IMR-90 (cell line): Measurements from ENCODE around the gene CLASRP. TPM values are rescaled to one million over a fixed set of nuclear protein-coding genes. Genes with fewer than 3 reads are reported as not detected.

Experiments
- ATAC-seq: fragments of 200-7000 bp; cut with Tn5 transposase; 2 replicates; pipeline ENCODE4 v1.9.1; 2020; ENCODE audit warnings: low read depth, mild to moderate bottlenecking, moderate library complexity
- BruUV-seq: library from RNA; stranded (reverse); fragments of 400-500 nt; replicated peaks from 2 replicates; lab custom pipeline; 2021; lab: Mats Ljungman, UMichigan
- CTCF ChIA-PET: fragments of 300-600 bp; formaldehyde crosslinking; extraction: SDS; loops from one replicate; lab custom pipeline; 2021; ENCODE audit warnings: antibody characterized with exemption; lab: Yijun Ruan, JAX
- POLR2A ChIA-PET: fragments of 300-600 bp; sonication (Branson Sonifier 250); formaldehyde crosslinking; loops from one replicate; lab custom pipeline; 2022; ENCODE audit warnings: antibody characterized with exemption; ENCODE audit not compliant: unreplicated experiment; lab: Charles Lee
- DNase-seq: peaks from one replicate; pipeline ENCODE4 v3.0.0; 2013
- H2AFZ ChIP-seq: replicated peaks from 2 replicates; pipeline ENCODE3; 2013; ENCODE audit warnings: low read length, mild to moderate bottlenecking; ENCODE audit not compliant: poor library complexity
- H2AK5ac ChIP-seq: 2 replicates; pipeline ENCODE4 v1.6.1; 2013; ENCODE audit warnings: low read depth, low read length, inconsistent platforms
- H2AK9ac ChIP-seq: replicated peaks from 2 replicates; pipeline ENCODE3; 2013; ENCODE audit warnings: mild to moderate bottlenecking, low read depth, low read length, moderate library complexity; ENCODE audit not compliant: poor library complexity
- H2BK120ac ChIP-seq: 2 replicates; pipeline ENCODE4 v1.6.1; 2013; ENCODE audit warnings: low read depth, low read length, inconsistent platforms
- H2BK15ac ChIP-seq: 3 replicates; pipeline ENCODE4 v1.6.1; 2013; ENCODE audit warnings: low read depth, low read length, inconsistent platforms
- H2BK20ac ChIP-seq: 2 replicates; pipeline ENCODE4 v1.6.1; 2013; ENCODE audit warnings: low read depth, mild to moderate bottlenecking, inconsistent platforms, low read length, moderate library complexity
- H2BK5ac ChIP-seq: 2 replicates; pipeline ENCODE4 v1.6.1; 2013; ENCODE audit warnings: mild to moderate bottlenecking, low read depth, low read length, inconsistent platforms; ENCODE audit not compliant: poor library complexity, severe bottlenecking
- H3K14ac ChIP-seq: replicated peaks from 2 replicates; pipeline ENCODE4 v1.6.1; 2013; ENCODE audit warnings: low read depth, low read length, inconsistent platforms
- H3K18ac ChIP-seq: 2 replicates; pipeline ENCODE4 v1.6.1; 2013; ENCODE audit warnings: low read depth, low read length, control low read depth
- H3K23ac ChIP-seq: 2 replicates; pipeline ENCODE4 v1.6.1; 2013; ENCODE audit warnings: low read depth, low read length, inconsistent platforms
- H3K27ac ChIP-seq: 2 replicates; pipeline ENCODE4 v1.5.1; 2013; ENCODE audit warnings: mild to moderate bottlenecking, control low read depth, low read length; ENCODE audit not compliant: insufficient read depth
- H3K27me3 ChIP-seq: 2 replicates; pipeline ENCODE4 v1.6.1; 2013; ENCODE audit warnings: low read length; ENCODE audit not compliant: control insufficient read depth, insufficient read depth
- H3K36me3 ChIP-seq: 2 replicates; pipeline ENCODE4 v1.6.1; 2013; ENCODE audit warnings: low read length, mixed read lengths; ENCODE audit not compliant: control insufficient read depth, insufficient read depth
- H3K4ac ChIP-seq: 2 replicates; pipeline ENCODE4 v1.6.1; 2013; ENCODE audit warnings: low read depth, low read length, inconsistent platforms
- H3K4me1 ChIP-seq: 2 replicates; pipeline ENCODE4 v1.6.1; 2013; ENCODE audit warnings: low read length, mixed read lengths; ENCODE audit not compliant: control insufficient read depth, insufficient read depth
- H3K4me2 ChIP-seq: 2 replicates; pipeline ENCODE4 v1.6.1; 2013; ENCODE audit warnings: low read depth, mild to moderate bottlenecking, control low read depth, low read length, moderate library complexity
- H3K4me3 ChIP-seq: 2 replicates; pipeline ENCODE4 v1.5.1; 2013; ENCODE audit warnings: low read depth, mild to moderate bottlenecking, control low read depth, low read length, moderate library complexity; ENCODE audit not compliant: insufficient read depth
- H3K56ac ChIP-seq: 2 replicates; pipeline ENCODE4 v1.6.1; 2013; ENCODE audit warnings: low read length, inconsistent platforms; ENCODE audit not compliant: insufficient read depth; ENCODE audit errors: extremely low read depth
- H3K79me1 ChIP-seq, 2 experiments: 2 replicates each; pipeline ENCODE4 v1.6.1; 2013; ENCODE audit warnings: low read length in 2 of 2, inconsistent platforms in 1 of 2, low read depth in 1 of 2
- H3K9ac ChIP-seq: 2 replicates; pipeline ENCODE4 v1.6.1; 2013; ENCODE audit warnings: low read depth, low read length, control low read depth
- H3K9me1 ChIP-seq: 2 replicates; pipeline ENCODE4 v1.6.1; 2013; ENCODE audit warnings: low read length, inconsistent platforms; ENCODE audit not compliant: insufficient read depth
- H3K9me3 ChIP-seq: 2 replicates; pipeline ENCODE4 v1.6.1; 2013; ENCODE audit warnings: low read length; ENCODE audit not compliant: control insufficient read depth, insufficient read depth
- H4K20me1 ChIP-seq: 2 replicates; pipeline ENCODE4 v1.6.1; 2013; ENCODE audit warnings: low read length, inconsistent platforms; ENCODE audit not compliant: insufficient read depth
- H4K5ac ChIP-seq: 2 replicates; pipeline ENCODE4 v1.6.1; 2013; ENCODE audit warnings: mild to moderate bottlenecking, low read depth, low read length, control low read depth
- H4K8ac ChIP-seq, 2 experiments: 2 replicates each; pipeline ENCODE4 v1.6.1; 2013; ENCODE audit warnings: low read depth in 2 of 2, low read length in 2 of 2, control low read depth in 1 of 2, inconsistent platforms in 1 of 2
- H4K91ac ChIP-seq: 2 replicates; pipeline ENCODE4 v1.6.1; 2013; ENCODE audit warnings: low read depth, low read length, inconsistent platforms; ENCODE audit not compliant: insufficient read depth
- BHLHE40 ChIP-seq: fragments of 150-350 bp; IDR thresholded peaks from 2 replicates; pipeline ENCODE4 v1.6.1; 2016; ENCODE audit warnings: mild to moderate bottlenecking, low read depth, low read length
- CEBPB ChIP-seq: IDR thresholded peaks from 2 replicates; pipeline ENCODE4 v1.6.1; 2012; ENCODE audit warnings: low read depth, low read length, improper control_type of control experiment
- CHD1 ChIP-seq: IDR thresholded peaks from 2 replicates; pipeline ENCODE4 v1.6.1; 2012; ENCODE audit warnings: low read depth, low read length, improper control_type of control experiment
- CTCF ChIP-seq: conservative IDR thresholded peaks from 2 replicates; pipeline ENCODE4 v1.5.1; 2012; ENCODE audit warnings: mild to moderate bottlenecking, low read depth, low read length, improper control_type of control experiment
- FOS ChIP-seq: fragments of 150-350 bp; IDR thresholded peaks from 2 replicates; pipeline ENCODE4 v1.6.1; 2016; ENCODE audit warnings: low read depth, low read length
- MAFK ChIP-seq: IDR thresholded peaks from 2 replicates; pipeline ENCODE4 v1.6.1; 2012; ENCODE audit warnings: low read depth, low read length, improper control_type of control experiment
- MAZ ChIP-seq: IDR thresholded peaks from 2 replicates; pipeline ENCODE4 v1.6.1; 2012; ENCODE audit warnings: low read depth, mild to moderate bottlenecking, low read length, improper control_type of control experiment, moderate library complexity, borderline replicate concordance
- MXI1 ChIP-seq: IDR thresholded peaks from 2 replicates; pipeline ENCODE4 v1.6.1; 2012; ENCODE audit warnings: low read depth, mild to moderate bottlenecking, low read length, moderate library complexity, borderline replicate concordance
- NFE2L2 ChIP-seq: fragments of 150-350 bp; IDR thresholded peaks from 2 replicates; pipeline ENCODE4 v1.6.1; 2016; ENCODE audit warnings: low read depth, mild to moderate bottlenecking, low read length
- POLR2A ChIP-seq: IDR thresholded peaks from 2 replicates; pipeline ENCODE4 v1.6.1; 2012; ENCODE audit warnings: mild to moderate bottlenecking, low read depth, low read length
- RAD21 ChIP-seq: IDR thresholded peaks from 2 replicates; pipeline ENCODE4 v1.6.1; 2012; ENCODE audit warnings: low read length, improper control_type of control experiment
- RCOR1 ChIP-seq: IDR thresholded peaks from 2 replicates; pipeline ENCODE4 v1.6.1; 2012; ENCODE audit warnings: mild to moderate bottlenecking, low read length, improper control_type of control experiment; ENCODE audit not compliant: insufficient replicate concordance
- RFX5 ChIP-seq: IDR thresholded peaks from 2 replicates; pipeline ENCODE4 v1.8.0; 2012; ENCODE audit warnings: low read depth, mild to moderate bottlenecking, low read length, moderate library complexity
- SMC3 ChIP-seq: fragments of 150-350 bp; IDR thresholded peaks from 2 replicates; pipeline ENCODE4 v1.6.1; 2016; ENCODE audit warnings: low read depth, mild to moderate bottlenecking, antibody characterized with exemption, low read length, moderate library complexity
- WGBS, 2 experiments: methylation state at CpG; one replicate each; pipeline versions ENCODE4 v1.1.5 to v1.1.7; 2013; ENCODE audit warnings: missing lambda C conversion rate in 2 of 2; ENCODE audit not compliant: insufficient read length in 1 of 2; ENCODE audit errors: extremely low coverage in 2 of 2; 5-methylcytosine and 5-hydroxymethylcytosine counted together
- dilution Hi-C: fragments of 300-500 bp; cut with HindIII; formaldehyde crosslinking; loops from one replicate; pipeline ENCODE4 v1.14.3; 2018; ENCODE audit warnings: low sequenced_read_pairs; ENCODE audit not compliant: unreplicated experiment
- in situ Hi-C: fragments of 300-500 bp; cut with MboI; formaldehyde crosslinking; loops from 3 replicates; pipeline ENCODE4 v1.14.3; 2019; ENCODE audit warnings: low sequenced_read_pairs, inconsistent platforms, mixed read lengths
- intact Hi-C: fragments of 100-400 bp; cut with micrococcal nuclease; formaldehyde crosslinking; loops from 2 replicates; pipeline ENCODE4 v1.10.0; 2022
- polyA plus RNA-seq, 3 experiments: library from polyadenylated mRNA; depleted of rRNA; stranded (reverse); fragments of >200 nt; gene quantifications; 2 replicates each; pipeline ENCODE4 v1.2.3, GENCODE V29; 2012; ENCODE audit warnings: low replicate concordance in 1 of 3
- total RNA-seq: library from RNA; depleted of rRNA; stranded (reverse); fragments of >200 nt; gene quantifications from 2 replicates; pipeline ENCODE4 v1.2.3, GENCODE V29; 2012
- TF ChIP-seq, protein P1 (sequence below): fragments of 150-350 bp; IDR thresholded peaks from 2 replicates; pipeline ENCODE4 v1.6.1; 2017; ENCODE audit warnings: mild to moderate bottlenecking, antibody characterized with exemption, low read length, low read depth
- TF ChIP-seq, protein P2 (sequence below): fragments of 150-350 bp; IDR thresholded peaks from 2 replicates; pipeline ENCODE4 v1.6.1; 2016; ENCODE audit warnings: low read depth, mild to moderate bottlenecking, low read length, moderate library complexity, borderline replicate concordance

CLASRP gene
- total and polyA plus RNA-seq, 2 of the 4 experiments (the other 2 are of a cell fraction): 19.9 to 31.7 TPM

DNA sequence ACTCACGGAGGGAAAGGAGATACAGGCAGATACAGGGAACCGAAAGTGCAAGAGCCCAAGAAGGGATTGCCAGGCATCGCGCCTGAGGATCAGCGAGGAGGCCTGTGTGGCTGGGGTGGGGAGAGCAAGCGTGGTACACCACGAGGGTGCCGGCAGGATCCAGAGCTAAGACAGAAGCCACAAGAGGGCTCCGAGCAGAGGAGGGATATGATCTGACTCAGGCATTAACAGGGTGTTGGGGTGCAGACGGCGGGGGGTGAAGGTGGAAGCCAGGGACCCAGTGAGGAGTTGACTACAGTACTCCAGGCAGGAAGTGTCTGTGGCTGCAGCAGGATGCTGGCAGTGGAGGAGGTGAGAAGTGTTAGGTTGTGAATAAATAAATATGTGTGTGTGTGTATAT, 48.7 kb downstream of the CLASRP start:
- DNase-seq (no peak), ATAC-seq (no peak)
- H2BK20ac ChIP-seq: no peak overlapping the region
- H2AFZ ChIP-seq: no peak overlapping the region
- H2AK5ac ChIP-seq: no peak overlapping the region
- CTCF ChIA-PET: no interaction called here
- H3K4me2 ChIP-seq: no peak overlapping the region
- no peaks in the 10 kb centered on the region for H3K9me1 ChIP-seq
- no peaks in the 10 kb centered on the region for H3K9me3 ChIP-seq
- no peak overlapping the region for H3K14ac ChIP-seq
- no peak overlapping the region for H3K23ac ChIP-seq
- H3K56ac ChIP-seq: no peak overlapping the region
- no peak overlapping the region for H3K27ac ChIP-seq
- peaks cover 13 to 45% of the 10 kb centered on the region in 2 experiments for H3K79me1 ChIP-seq
- peaks cover 4% of the 10 kb centered on the region; the same call in 1 of the 2 replicates for H3K4me1 ChIP-seq
- no peak overlapping the region for H2AK9ac ChIP-seq
- 84% methylated on average over 6 of the region's 11 CpGs; no CpG with 5 or more reads in 1 of the 2 experiments for WGBS, 2 experiments
- H3K27me3 ChIP-seq: no peaks in the 10 kb centered on the region
- peaks cover 7% of the 10 kb centered on the region for H4K20me1 ChIP-seq
- H3K4me3 ChIP-seq: no peak overlapping the region
- POLR2A ChIA-PET: no interaction called here
- no peak overlapping the region for H3K4ac ChIP-seq
- H3K36me3 ChIP-seq: peaks cover 14% of the 10 kb centered on the region
- H4K5ac ChIP-seq: no peak overlapping the region
- dilution Hi-C loops: no loop called here
- H2BK120ac ChIP-seq: no peak overlapping the region
- no peak overlapping the region for H2BK15ac ChIP-seq
- H4K91ac ChIP-seq: no peak overlapping the region
- intact Hi-C loops: no loop called here
- H2BK5ac ChIP-seq: no peak overlapping the region
- TF ChIP-seq, protein P1, sequence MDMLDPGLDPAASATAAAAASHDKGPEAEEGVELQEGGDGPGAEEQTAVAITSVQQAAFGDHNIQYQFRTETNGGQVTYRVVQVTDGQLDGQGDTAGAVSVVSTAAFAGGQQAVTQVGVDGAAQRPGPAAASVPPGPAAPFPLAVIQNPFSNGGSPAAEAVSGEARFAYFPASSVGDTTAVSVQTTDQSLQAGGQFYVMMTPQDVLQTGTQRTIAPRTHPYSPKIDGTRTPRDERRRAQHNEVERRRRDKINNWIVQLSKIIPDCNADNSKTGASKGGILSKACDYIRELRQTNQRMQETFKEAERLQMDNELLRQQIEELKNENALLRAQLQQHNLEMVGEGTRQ: no peak
- TF ChIP-seq RFX5: no peak
- TF ChIP-seq POLR2A: no peak
- TF ChIP-seq RCOR1: no peak
- no peak for TF ChIP-seq NFE2L2
- TF ChIP-seq CTCF: no peak
- no peak for TF ChIP-seq MXI1
- no peak for TF ChIP-seq MAFK
- TF ChIP-seq, protein P2, sequence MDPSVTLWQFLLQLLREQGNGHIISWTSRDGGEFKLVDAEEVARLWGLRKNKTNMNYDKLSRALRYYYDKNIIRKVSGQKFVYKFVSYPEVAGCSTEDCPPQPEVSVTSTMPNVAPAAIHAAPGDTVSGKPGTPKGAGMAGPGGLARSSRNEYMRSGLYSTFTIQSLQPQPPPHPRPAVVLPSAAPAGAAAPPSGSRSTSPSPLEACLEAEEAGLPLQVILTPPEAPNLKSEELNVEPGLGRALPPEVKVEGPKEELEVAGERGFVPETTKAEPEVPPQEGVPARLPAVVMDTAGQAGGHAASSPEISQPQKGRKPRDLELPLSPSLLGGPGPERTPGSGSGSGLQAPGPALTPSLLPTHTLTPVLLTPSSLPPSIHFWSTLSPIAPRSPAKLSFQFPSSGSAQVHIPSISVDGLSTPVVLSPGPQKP: no peak
- no peak for TF ChIP-seq FOS
- TF ChIP-seq CEBPB: no peak
- TF ChIP-seq BHLHE40: no peak
- TF ChIP-seq MAZ: no peak
- TF ChIP-seq SMC3: no peak
- no peak for TF ChIP-seq RAD21
- no peak for TF ChIP-seq CHD1
- H3K9ac ChIP-seq: no peak overlapping the region
- BruUV-seq: no TSS peak
- H3K18ac ChIP-seq: no peak overlapping the region
- in situ Hi-C loops: no loop called here
- H4K8ac ChIP-seq: no peak overlapping the region
